ENCODE results near the gene CDC20B. TPM values are rescaled to one million over a fixed set of nuclear protein-coding genes. Genes with fewer than 3 reads are reported as not detected.

The CDC20B gene
- total RNA-seq, 4 donors from 2014 or later, result not detected

GRCh38 chr5:55160493-55161209 lies 12.3 kb downstream of the CDC20B start:
- no peak for TF ChIP-seq CTCF (IDR thresholded peaks at IDR 0.05)
- TF ChIP-seq EP300 (IDR thresholded peaks at IDR 0.05), result peak in 1 of 2 donors; percentile 65
- TF ChIP-seq POLR2A (IDR thresholded peaks at IDR 0.05), result peak in 1 of 2 donors; percentile 23

GRCh38 chr5:55159763-55160492 lies 13.0 kb downstream of the CDC20B start, which contains the start of gene GPX8:
TSS of gene GPX8 (plus strand) at chr5:55160171. CDS start at chr5:55160193, 22 bp downstream.
- Histone ChIP-seq H3K36me3 (peaks cover 0 to 19% (median 0%) of the 10 kb centered on the region in 3 donors), H3K27ac (peak within 1 kb of the TSS; percentile 7 to 87 (median 52)), H3K27me3 (no peaks in the 10 kb centered on the region), H3K4me1 (peaks cover 0 to 23% (median 0%) of the 10 kb centered on the region in 4 donors), H3K9me3 (no peaks in the 10 kb centered on the region), H3K4me3 (peak within 1 kb of the TSS; percentile 20 to 56 (median 35))
- WGBS, 2 donors, result 2 to 3% methylated on average over 10 of the region's 10 CpGs
- DNase-seq (ENCODE audit: low spot score in 2 of 2), result peak in 1 of 2 donors; percentile 40
- TF ChIP-seq POLR2A (IDR thresholded peaks at IDR 0.05) (no peak), CTCF (IDR thresholded peaks at IDR 0.05) (peak; percentile 25 to 65 (median 53)), EP300 (IDR thresholded peaks at IDR 0.05) (peak in 1 of 2 donors; percentile 58)

More at GRCh38 chr5:55160493-55161209, 12.3 kb downstream of the CDC20B start:
- Histone ChIP-seq H3K27ac (peak overlapping the region; percentile 7 to 87 (median 52)), H3K27me3 (no peaks in the 10 kb centered on the region), H3K9me3 (no peaks in the 10 kb centered on the region), H3K4me3 (peak overlapping the region; percentile 20 to 56 (median 35)), H3K4me1 (peaks cover 0 to 23% (median 0%) of the 10 kb centered on the region in 4 donors), H3K36me3 (peaks cover 0 to 25% (median 0%) of the 10 kb centered on the region in 3 donors)
- 4 to 7% methylated on average over 9 of the region's 9 CpGs for WGBS, 2 donors
- peak; percentile 38 to 69 for DNase-seq (ENCODE audit: low spot score in 2 of 2)

GRCh38 chr5:55154873-55155272 lies 18.1 kb downstream of the CDC20B start:
- Histone ChIP-seq H3K27me3 (no peaks in the 10 kb centered on the region), H3K9me3 (no peaks in the 10 kb centered on the region), H3K36me3 (no peaks in the 10 kb centered on the region), H3K27ac (no peak overlapping the region), H3K4me3 (no peak overlapping the region), H3K4me1 (no peaks in the 10 kb centered on the region)
- no peak for DNase-seq (ENCODE audit: low spot score in 2 of 2)
- TF ChIP-seq CTCF (IDR thresholded peaks at IDR 0.05), result no peak
- no peak for TF ChIP-seq POLR2A (IDR thresholded peaks at IDR 0.05)
- TF ChIP-seq EP300 (IDR thresholded peaks at IDR 0.05), result no peak
- 38 to 42% methylated on average over 3 of the region's 3 CpGs for WGBS, 2 donors

- Histone ChIP-seq H3K36me3 (no peaks in the 10 kb centered on the region), H3K4me1 (no peaks in the 10 kb centered on the region), H3K4me3 (no peak overlapping the region), H3K27ac (no peak overlapping the region), H3K9me3 (no peaks in the 10 kb centered on the region), H3K27me3 (no peaks in the 10 kb centered on the region)
- WGBS, 2 donors, result 66 to 86% methylated on average over 5 of the region's 5 CpGs
- DNase-seq (ENCODE audit: low spot score in 2 of 2), result no peak
- no peak for TF ChIP-seq CTCF (IDR thresholded peaks at IDR 0.05)
- TF ChIP-seq POLR2A (IDR thresholded peaks at IDR 0.05), result no peak
- no peak for TF ChIP-seq EP300 (IDR thresholded peaks at IDR 0.05)
Measured at GRCh38 chr5:55151923-55152842, 20.8 kb downstream of the CDC20B start.
